Activated naive CD8-positive, alpha-beta T cell treated with anti-CD3 and anti-CD28 coated beads, Interleukin-2, amount 50 U/mL, for 16 hours (primary cell): ENCODE results near the gene TNS1.

Source experiments
- DNase-seq: peaks from one replicate; pipeline ENCODE4 v3.0.0-alpha.2; 2020; ENCODE audit warnings: low read depth, low spot score

TNS1 gene

GRCh38 chr2:217873371-217873770 is 129.4 kb downstream of the TNS1 start:
- no peak for DNase-seq

GRCh38 chr2:217872319-217872718 is 130.5 kb downstream of the TNS1 start:
- DNase-seq, result no peak

GRCh38 chr2:217870528-217871011 is 132.2 kb downstream of the TNS1 start:
- DNase-seq, result no peak

- no peak for DNase-seq
Observed at GRCh38 chr2:217868911-217869334, 133.9 kb downstream of the TNS1 start.

GRCh38 chr2:217868265-217868892 is 134.4 kb downstream of the TNS1 start:
- DNase-seq, result no peak

GRCh38 chr2:217866457-217866856 is 136.3 kb downstream of the TNS1 start:
- DNase-seq, result no peak

- DNase-seq, result no peak
Observed at GRCh38 chr2:217864963-217865772, 137.6 kb downstream of the TNS1 start.

- DNase-seq, result no peak
Observed at GRCh38 chr2:217863883-217864282, 138.9 kb downstream of the TNS1 start.

GRCh38 chr2:217861334-217861877 is 141.4 kb downstream of the TNS1 start:
- no peak for DNase-seq

GRCh38 chr2:217859926-217860325 is 142.9 kb downstream of the TNS1 start:
- DNase-seq, result no peak

- DNase-seq, result no peak
Observed at GRCh38 chr2:217858519-217859491, 144.0 kb downstream of the TNS1 start.

- DNase-seq, result no peak
Observed at GRCh38 chr2:217857624-217858506, 144.9 kb downstream of the TNS1 start.

GRCh38 chr2:217856871-217857270 is 145.9 kb downstream of the TNS1 start:
- DNase-seq, result no peak

GRCh38 chr2:217856159-217856558 is 146.6 kb downstream of the TNS1 start:
- DNase-seq, result no peak

GRCh38 chr2:217854684-217855420 is 147.9 kb downstream of the TNS1 start:
- no peak for DNase-seq

GRCh38 chr2:217853961-217854360 is 148.8 kb downstream of the TNS1 start:
- DNase-seq, result no peak

- no peak for DNase-seq
Observed at GRCh38 chr2:217853301-217853881, 149.4 kb downstream of the TNS1 start.

- no peak for DNase-seq
Observed at GRCh38 chr2:217852555-217853211, 150.1 kb downstream of the TNS1 start.
